GM19238 (cell line): Measurements from ENCODE around the gene IGIP.

ENCODE experiments used
- DNase-seq: peaks from one replicate; pipeline ENCODE4 v3.0.0; 2011; ENCODE audit warnings: low spot score; ENCODE audit not compliant: insufficient read length

IGIP gene

DNA sequence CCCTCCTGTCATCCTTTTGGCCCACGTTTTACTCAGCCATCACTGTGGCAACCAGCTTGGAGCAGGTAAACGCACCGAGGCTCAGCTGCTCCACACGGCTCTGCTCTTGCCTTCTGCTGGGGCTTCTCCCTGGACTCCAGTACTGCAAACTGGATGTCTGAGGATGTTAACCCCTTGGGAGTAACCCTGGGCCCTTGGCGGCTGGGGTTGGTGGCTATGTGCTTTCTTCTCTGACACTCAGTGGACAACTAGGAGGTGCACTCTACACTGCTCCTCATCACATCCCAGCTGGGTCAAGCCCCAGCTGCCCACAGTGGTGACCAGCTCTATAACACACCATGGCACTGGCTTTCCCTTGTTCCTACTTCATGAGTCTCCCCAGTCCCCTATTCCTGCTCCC lies 37.0 kb downstream of the IGIP start:
- DNase-seq = no peak

DNA sequence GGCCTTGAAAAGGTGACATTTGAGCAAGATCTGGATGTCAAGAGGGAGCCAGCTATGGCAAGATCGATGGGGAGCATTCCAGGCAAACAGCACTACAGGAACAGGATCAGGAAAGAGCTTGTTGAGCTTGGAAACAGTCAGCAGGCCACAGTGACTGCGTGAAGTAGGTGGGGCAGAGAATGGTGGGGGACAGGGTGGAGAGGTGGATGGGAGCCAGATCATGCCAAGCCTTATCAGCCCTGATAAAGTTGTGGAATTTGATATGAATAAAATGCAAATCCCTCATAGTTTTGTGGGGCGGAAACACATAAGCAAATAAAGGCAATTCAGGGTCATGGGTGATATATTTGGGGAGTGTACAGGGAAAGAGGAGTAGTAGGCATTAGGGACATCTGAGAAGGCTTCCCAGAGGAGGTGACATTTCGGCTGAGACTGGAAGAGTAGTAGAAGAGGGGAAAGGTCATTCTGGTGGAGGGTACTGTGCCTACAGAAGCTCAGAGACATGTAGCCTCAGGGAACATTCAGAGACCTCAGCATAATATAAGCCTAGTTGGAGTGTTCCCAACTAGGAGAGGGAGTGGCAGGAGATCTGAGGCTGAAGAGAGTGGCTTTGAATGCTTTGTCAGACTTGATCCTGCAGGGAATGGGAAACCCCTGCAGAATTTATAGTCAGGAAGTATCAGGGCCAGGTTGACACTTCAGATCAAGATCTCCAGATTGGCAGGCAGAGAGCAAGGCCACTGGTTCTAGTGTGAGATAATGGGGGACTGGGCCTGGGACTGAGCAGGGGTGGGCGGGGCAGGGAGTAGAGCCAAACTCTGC lies 39.6 kb downstream of the IGIP start:
- no peak for DNase-seq

DNA sequence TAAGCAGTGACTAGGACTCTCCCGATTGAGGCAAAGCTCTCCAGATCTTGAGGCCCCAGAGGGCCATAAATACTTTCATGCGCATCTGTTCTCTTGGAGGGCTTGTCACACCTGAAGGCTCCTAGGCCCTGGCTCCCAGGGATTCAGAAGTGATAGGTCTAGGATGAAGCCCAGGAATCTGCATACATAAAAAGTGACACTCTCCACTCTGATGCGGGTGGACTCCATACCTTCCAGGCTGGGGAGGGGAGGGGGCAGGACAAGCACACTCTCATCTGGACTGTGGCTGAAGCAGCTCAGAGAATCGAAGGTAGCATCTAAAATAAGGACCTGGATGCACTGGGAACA lies 40.2 kb downstream of the IGIP start:
- no peak for DNase-seq

DNA sequence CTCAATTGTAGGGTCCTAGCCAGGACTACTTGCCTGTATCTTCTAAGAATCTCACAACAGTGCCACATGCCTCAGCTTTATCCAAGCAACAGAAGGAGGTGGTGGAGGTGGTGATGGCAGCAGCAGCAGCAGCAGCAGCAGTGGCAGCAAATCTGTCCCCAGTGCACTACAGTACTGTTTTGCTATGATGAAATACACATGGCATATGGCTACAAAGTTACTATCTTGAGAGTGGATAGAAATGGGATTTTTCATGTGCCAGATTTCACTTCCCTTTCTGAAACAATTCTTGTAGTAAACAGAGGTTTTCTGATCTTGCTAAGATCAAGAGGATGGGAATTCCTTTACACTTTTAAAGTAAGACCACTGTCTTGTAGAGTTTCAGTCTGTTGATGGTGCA lies 41.2 kb downstream of the IGIP start:
- DNase-seq = no peak

DNA sequence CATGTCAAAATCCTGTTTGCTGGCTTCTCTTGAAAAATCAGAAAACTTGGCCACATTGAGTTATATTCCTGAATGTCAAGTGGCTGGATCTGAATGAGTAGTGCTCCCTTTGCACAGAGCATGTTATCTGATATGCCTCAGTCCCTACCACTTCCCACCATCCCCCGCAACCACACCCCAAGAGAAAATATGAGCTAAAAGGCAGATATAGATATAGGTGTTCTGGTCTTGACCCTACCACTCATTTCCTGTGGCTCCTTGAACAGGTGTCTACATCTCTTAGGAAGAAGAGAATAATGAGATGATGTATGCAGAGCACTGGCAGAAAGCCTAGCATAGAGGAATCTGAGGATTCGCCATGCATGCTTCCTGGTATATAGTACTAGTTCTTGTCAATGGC lies 42.6 kb downstream of the IGIP start:
- no peak for DNase-seq

DNA sequence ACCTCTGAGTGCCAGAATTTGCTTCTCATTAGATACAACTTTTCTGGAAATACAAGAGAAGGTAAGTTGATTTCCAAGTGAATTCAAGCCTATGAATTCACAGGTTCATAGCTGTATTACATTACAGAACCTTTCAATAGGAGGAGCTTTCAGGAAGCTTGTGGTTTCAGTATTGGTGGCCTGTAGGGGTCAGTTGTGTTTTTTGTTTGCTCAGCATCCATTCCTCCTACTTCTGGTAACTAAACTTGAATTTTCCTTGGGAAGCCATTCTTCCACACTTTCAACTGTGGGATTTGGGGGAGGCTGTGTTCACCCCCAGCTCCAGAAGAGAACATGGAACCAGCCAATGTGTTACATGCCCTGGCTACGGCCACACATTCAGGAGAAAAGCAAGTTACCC lies 43.7 kb downstream of the IGIP start:
- DNase-seq = no peak

DNA sequence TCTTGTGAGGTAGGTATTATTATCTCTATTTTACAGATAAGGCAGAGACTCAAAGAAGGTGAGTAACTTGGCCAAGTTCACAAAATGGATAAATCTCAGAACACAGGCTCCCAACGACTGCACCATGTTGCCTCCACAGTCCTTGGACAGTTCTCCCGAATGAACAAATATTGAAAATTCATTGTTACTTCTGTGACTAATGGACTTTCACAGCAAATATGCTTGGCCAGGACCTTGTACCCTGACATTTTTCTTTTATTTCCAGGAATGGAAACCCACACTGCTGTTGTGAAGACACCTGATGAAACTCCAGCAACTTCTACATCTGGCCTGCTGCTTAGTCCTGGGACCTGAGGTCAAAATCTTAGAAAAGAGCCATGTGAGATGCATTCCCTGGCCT lies 46.7 kb downstream of the IGIP start:
- no peak for DNase-seq

DNA sequence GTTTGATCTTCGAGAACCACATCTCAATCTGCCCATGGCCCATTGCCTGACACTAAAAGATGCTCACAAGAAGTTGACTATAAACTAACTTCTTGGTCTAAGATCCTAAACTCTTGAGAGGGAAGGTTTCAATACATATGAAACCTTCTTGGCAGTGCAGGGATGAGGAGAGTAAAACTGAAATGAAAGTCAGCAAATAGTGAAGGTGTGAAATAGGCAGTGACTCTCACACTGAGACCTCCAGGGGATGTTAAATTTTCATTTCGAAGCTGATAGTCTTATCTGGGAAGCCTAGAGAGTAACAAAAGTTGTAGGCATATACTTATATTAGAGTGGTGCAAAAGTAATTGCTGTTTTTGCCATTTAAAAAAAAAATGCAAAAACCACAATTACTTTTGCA lies 48.3 kb downstream of the IGIP start:
- DNase-seq = no peak

DNA sequence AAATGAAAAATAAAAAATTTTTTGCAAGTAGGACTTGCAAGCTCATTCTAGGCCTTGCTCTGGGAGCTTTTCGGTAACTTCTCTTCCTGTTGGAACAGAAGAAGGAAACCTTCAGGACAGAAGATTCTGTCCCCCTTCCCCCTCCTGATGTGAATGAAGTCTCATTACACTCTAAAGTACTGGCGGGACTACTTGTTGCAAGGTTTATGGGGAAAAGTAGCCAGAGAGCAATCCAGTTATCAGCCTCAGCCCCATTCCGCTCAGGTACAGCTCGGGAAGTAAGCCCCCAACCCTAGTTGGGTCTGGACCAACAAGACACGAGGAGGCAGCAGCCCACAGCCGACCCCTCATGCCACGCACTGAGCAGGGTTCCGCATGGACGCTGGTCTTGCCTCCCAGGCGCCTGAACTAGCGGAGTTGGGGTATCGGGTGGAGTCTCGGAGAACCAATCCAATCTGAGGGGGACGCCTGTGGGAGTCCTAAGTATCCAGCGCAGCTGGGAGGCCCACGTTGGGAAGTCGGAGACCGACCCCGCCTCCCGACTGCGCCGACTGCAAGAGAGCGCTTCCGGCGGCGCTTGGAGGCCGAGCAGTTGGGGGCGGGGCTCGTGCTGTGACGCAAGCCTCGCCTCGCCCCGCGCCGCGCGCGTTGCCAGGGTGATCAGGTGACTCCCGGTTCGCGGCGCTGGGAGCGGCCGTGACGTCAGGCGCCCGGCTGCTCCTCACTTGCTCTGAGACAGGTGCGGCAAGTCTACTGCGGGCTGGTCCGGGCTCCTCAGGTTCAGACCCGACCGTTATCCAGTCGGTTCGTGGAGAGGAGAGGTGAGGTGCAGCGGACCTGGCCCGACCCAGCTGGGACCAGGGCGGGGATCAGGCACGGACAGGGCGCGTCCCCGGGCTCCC lies 49.0 kb downstream of the IGIP start, which contains the start of gene CYSTM1:
TSS of gene CYSTM1 (plus strand) at position 724 of the 902 bp plus-strand sequence. CDS start 19,278 bp downstream, outside the sequence.
- peak; percentile 85 for DNase-seq

DNA sequence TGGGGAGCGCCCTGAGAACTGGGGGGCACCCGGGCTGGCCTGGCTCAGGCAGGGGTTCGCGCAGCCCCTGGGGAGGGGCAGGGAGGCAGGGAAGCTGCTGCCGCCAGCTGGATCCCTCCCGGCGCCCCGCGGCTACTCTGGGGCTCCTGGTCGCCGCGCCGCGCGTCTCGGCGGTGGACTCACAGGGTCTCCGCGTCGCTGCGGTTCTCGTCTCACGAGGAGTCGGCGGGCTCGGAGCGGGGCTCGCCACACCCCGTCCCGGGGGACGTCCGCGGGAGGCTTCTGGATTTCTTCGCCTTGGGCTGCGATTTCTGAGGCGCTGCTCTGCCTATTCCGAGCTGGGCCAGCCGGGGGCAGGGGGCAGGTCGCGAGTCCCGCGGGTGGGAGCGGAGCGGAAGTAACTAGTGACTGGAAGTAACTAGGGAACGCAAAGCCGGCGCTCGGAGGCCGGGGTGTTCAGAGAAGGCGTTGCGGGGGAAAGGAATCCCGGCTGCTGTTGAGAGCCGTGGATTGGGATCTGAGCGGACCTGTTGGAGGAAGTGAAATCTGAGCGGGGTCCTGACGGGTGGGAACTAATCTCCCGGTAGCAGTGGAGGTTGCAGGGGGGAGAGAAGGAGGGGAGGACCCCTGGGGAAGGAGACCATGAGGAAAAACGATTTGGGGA lies 49.8 kb downstream of the IGIP start:
- peak; percentile 58 for DNase-seq

DNA sequence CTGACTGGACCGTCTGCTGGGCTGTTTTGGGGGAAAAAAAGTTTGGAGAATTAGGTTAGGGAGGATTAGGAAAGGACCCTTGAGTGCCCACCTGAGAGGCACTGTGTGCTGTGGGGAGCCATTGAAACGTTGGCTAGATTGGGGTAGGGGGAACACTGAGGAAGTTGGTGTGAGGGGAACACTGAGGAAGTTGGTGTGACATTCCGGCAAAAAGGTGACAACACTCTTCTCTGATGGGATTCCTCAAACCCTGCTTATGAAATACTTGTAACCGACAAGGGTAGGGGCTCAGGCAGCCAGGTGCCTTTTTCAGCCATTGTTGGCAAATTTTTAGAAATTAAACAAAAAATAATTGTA lies 50.3 kb downstream of the IGIP start:
- no peak for DNase-seq

DNA sequence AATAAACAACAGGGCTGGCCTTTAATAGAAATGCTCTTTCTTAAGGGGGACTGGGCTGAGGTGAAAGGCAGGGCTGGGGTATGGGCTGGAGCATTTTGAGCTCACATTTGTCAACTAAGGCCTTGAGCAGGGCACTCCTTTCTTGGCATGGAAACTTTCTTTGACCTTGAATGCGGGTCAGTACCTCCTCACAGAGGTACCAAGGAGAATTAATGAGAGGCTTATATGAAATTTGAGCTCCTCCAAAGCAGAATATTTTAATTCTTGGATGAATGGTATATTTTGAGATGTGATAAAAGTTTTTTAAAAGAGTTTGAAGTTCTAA lies 52.3 kb downstream of the IGIP start:
- no peak for DNase-seq

DNA sequence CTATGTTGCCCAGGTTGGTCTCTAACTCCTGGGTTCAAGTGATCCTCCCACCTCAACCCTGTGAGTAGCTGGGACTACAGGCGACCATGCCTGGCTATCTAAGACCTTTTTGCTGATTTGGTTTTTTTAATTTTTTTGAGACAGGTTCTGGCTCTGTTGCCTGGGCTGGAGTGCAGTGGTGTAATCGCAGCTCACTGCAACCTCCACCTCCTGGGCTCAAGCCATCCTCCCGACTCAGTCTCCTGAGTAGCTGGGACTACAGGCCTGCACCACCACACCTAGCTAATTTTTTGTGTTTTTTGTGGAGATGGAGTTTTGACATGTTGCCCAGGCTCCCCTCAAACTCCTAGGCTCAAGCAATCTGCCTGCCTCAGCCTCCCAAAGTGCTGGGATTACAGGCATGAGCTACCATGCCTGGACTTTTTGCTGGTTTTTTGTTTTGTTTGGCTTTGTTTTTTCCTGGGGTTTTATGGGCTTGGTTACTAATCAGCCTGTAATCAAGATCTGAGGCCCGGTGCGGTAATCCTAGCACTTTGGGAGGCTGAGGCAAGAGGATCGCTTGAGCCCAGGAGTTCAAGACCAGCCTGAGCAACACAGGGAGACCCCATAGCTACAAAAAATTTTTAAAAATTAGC lies 52.9 kb downstream of the IGIP start:
- DNase-seq = no peak
